ENCODE data around the gene ONECUT2.

The ONECUT2 gene

GRCh38 chr18:57425096-57425495 lies 10.1 kb upstream of the ONECUT2 start:
- no peak for ATAC-seq (replicated peaks; ENCODE audit: extremely low read depth, poor library complexity, severe bottlenecking)
- no peak for DNase-seq (ENCODE audit: low spot score in 2 of 2)
- Mint-ChIP-seq H3K9me3 (no peaks in the 10 kb centered on the region), H3K27me3 (peaks cover 78% of the 10 kb centered on the region), H3K27ac (ENCODE audit: low read depth) (no peak overlapping the region), H3K4me1 (no peaks in the 10 kb centered on the region), H3K36me3 (ENCODE audit: insufficient read depth) (peaks cover 1% of the 10 kb centered on the region), H3K4me3 (no peak overlapping the region)

- Mint-ChIP-seq H3K4me1 (no peaks in the 10 kb centered on the region), H3K36me3 (ENCODE audit: insufficient read depth) (peaks cover 2% of the 10 kb centered on the region), H3K27ac (ENCODE audit: low read depth) (no peak overlapping the region), H3K9me3 (no peaks in the 10 kb centered on the region), H3K27me3 (peaks cover 82% of the 10 kb centered on the region), H3K4me3 (no peak overlapping the region)
- ATAC-seq (replicated peaks; ENCODE audit: extremely low read depth, poor library complexity, severe bottlenecking) (no peak), DNase-seq (ENCODE audit: low spot score in 2 of 2) (no peak)
These were observed 9.0 kb upstream of the ONECUT2 start for GRCh38 chr18:57426187-57426586.

- DNase-seq (ENCODE audit: low spot score in 2 of 2) (no peak), ATAC-seq (replicated peaks; ENCODE audit: extremely low read depth, poor library complexity, severe bottlenecking) (no peak)
- H3K27me3 Mint-ChIP-seq = peaks cover 82% of the 10 kb centered on the region
- no peaks in the 10 kb centered on the region for H3K4me1 Mint-ChIP-seq
- H3K4me3 Mint-ChIP-seq = peak overlapping the region; percentile 25
- no peaks in the 10 kb centered on the region for H3K9me3 Mint-ChIP-seq
- H3K27ac Mint-ChIP-seq (ENCODE audit: low read depth) = no peak overlapping the region
- H3K36me3 Mint-ChIP-seq (ENCODE audit: insufficient read depth) = peaks cover 2% of the 10 kb centered on the region
These were observed 7.6 kb upstream of the ONECUT2 start for GRCh38 chr18:57427429-57428201.

GRCh38 chr18:57428221-57429150 lies 6.7 kb upstream of the ONECUT2 start:
- Mint-ChIP-seq H3K27me3 (peaks cover 84% of the 10 kb centered on the region), H3K4me3 (peak overlapping the region; percentile 25), H3K27ac (ENCODE audit: low read depth) (no peak overlapping the region)

GRCh38 chr18:57429167-57430078 lies 5.8 kb upstream of the ONECUT2 start:
- Mint-ChIP-seq H3K4me3 (peak overlapping the region; percentile 23), H3K36me3 (ENCODE audit: insufficient read depth) (peaks cover 2% of the 10 kb centered on the region), H3K27me3 (peaks cover 87% of the 10 kb centered on the region), H3K9me3 (no peaks in the 10 kb centered on the region), H3K4me1 (peaks cover 6% of the 10 kb centered on the region), H3K27ac (ENCODE audit: low read depth) (no peak overlapping the region)
- no peak for ATAC-seq (replicated peaks; ENCODE audit: extremely low read depth, poor library complexity, severe bottlenecking)
- no peak for DNase-seq (ENCODE audit: low spot score in 2 of 2)

More at GRCh38 chr18:57428221-57429150, 6.7 kb upstream of the ONECUT2 start:
- DNase-seq (ENCODE audit: low spot score in 2 of 2) = no peak
- Mint-ChIP-seq H3K36me3 (ENCODE audit: insufficient read depth) (peaks cover 2% of the 10 kb centered on the region), H3K9me3 (no peaks in the 10 kb centered on the region), H3K4me1 (no peaks in the 10 kb centered on the region)
- ATAC-seq (replicated peaks; ENCODE audit: extremely low read depth, poor library complexity, severe bottlenecking) = no peak

GRCh38 chr18:57430079-57431001 lies 4.8 kb upstream of the ONECUT2 start:
- Mint-ChIP-seq H3K36me3 (ENCODE audit: insufficient read depth) (peaks cover 2% of the 10 kb centered on the region), H3K27me3 (peaks cover 83% of the 10 kb centered on the region), H3K4me1 (peaks cover 9% of the 10 kb centered on the region), H3K9me3 (no peaks in the 10 kb centered on the region), H3K4me3 (peak overlapping the region; percentile 23), H3K27ac (ENCODE audit: low read depth) (no peak overlapping the region)
- ATAC-seq (replicated peaks; ENCODE audit: extremely low read depth, poor library complexity, severe bottlenecking) (no peak), DNase-seq (ENCODE audit: low spot score in 2 of 2) (no peak)

- Mint-ChIP-seq H3K4me3 (no peak overlapping the region), H3K9me3 (no peaks in the 10 kb centered on the region), H3K4me1 (peaks cover 11% of the 10 kb centered on the region), H3K27me3 (peaks cover 81% of the 10 kb centered on the region), H3K27ac (ENCODE audit: low read depth) (no peak overlapping the region), H3K36me3 (ENCODE audit: insufficient read depth) (peaks cover 2% of the 10 kb centered on the region)
- ATAC-seq (replicated peaks; ENCODE audit: extremely low read depth, poor library complexity, severe bottlenecking) = no peak
- no peak for DNase-seq (ENCODE audit: low spot score in 2 of 2)
These were observed 4.2 kb upstream of the ONECUT2 start for GRCh38 chr18:57431002-57431382.

- Mint-ChIP-seq H3K4me3 (no peak overlapping the region), H3K27me3 (peaks cover 81% of the 10 kb centered on the region), H3K36me3 (ENCODE audit: insufficient read depth) (peaks cover 5% of the 10 kb centered on the region), H3K4me1 (peaks cover 15% of the 10 kb centered on the region), H3K27ac (ENCODE audit: low read depth) (no peak overlapping the region), H3K9me3 (no peaks in the 10 kb centered on the region)
- ATAC-seq (replicated peaks; ENCODE audit: extremely low read depth, poor library complexity, severe bottlenecking) = no peak
- no peak for DNase-seq (ENCODE audit: low spot score in 2 of 2)
These were observed 3.6 kb upstream of the ONECUT2 start for GRCh38 chr18:57431467-57432080.

GRCh38 chr18:57432140-57432539 lies 3.0 kb upstream of the ONECUT2 start:
- H3K4me3 Mint-ChIP-seq = no peak overlapping the region

GRCh38 chr18:57432751-57433400 lies 2.3 kb upstream of the ONECUT2 start:
- H3K4me3 Mint-ChIP-seq = no peak overlapping the region

More at GRCh38 chr18:57432140-57432539, 3.0 kb upstream of the ONECUT2 start:
- peaks cover 7% of the 10 kb centered on the region for H3K36me3 Mint-ChIP-seq (ENCODE audit: insufficient read depth)
- H3K4me1 Mint-ChIP-seq = peaks cover 16% of the 10 kb centered on the region
- ATAC-seq (replicated peaks; ENCODE audit: extremely low read depth, poor library complexity, severe bottlenecking) (no peak), DNase-seq (ENCODE audit: low spot score in 2 of 2) (no peak)
- no peak overlapping the region for H3K27ac Mint-ChIP-seq (ENCODE audit: low read depth)
- no peaks in the 10 kb centered on the region for H3K9me3 Mint-ChIP-seq
- peaks cover 81% of the 10 kb centered on the region for H3K27me3 Mint-ChIP-seq

GRCh38 chr18:57433482-57433881 lies 1.7 kb upstream of the ONECUT2 start:
- Mint-ChIP-seq H3K9me3 (no peaks in the 10 kb centered on the region), H3K27me3 (peaks cover 91% of the 10 kb centered on the region), H3K4me1 (peaks cover 22% of the 10 kb centered on the region), H3K4me3 (no peak overlapping the region), H3K36me3 (ENCODE audit: insufficient read depth) (peaks cover 7% of the 10 kb centered on the region), H3K27ac (ENCODE audit: low read depth) (no peak overlapping the region)
- no peak for DNase-seq (ENCODE audit: low spot score in 2 of 2)
- no peak for ATAC-seq (replicated peaks; ENCODE audit: extremely low read depth, poor library complexity, severe bottlenecking)

More at GRCh38 chr18:57432751-57433400, 2.3 kb upstream of the ONECUT2 start:
- ATAC-seq (replicated peaks; ENCODE audit: extremely low read depth, poor library complexity, severe bottlenecking) (no peak), DNase-seq (ENCODE audit: low spot score in 2 of 2) (no peak)
- Mint-ChIP-seq H3K9me3 (no peaks in the 10 kb centered on the region), H3K27me3 (peaks cover 85% of the 10 kb centered on the region), H3K27ac (ENCODE audit: low read depth) (no peak overlapping the region), H3K4me1 (peaks cover 22% of the 10 kb centered on the region), H3K36me3 (ENCODE audit: insufficient read depth) (peaks cover 7% of the 10 kb centered on the region)

All from central memory CD8-positive, alpha-beta T cell (primary cell).